Uterus (tissue), 4 donors: ENCODE measurements around the gene SZT2. TPM values are rescaled to one million over a fixed set of nuclear protein-coding genes. Genes with fewer than 3 reads are reported as not detected.
A peak's percentile ranks its signal among the peaks of the same experiment; 100 is the strongest.

Experiments
- DNase-seq, 2 donors: peaks; one replicate each; pipeline ENCODE4 v3.0.0-alpha.2; 2019 to 2020
- H3K27ac ChIP-seq, 2 donors: fragments of 200-600 bp; sonication (generic); 1 replicate in 1 of 2; 2 replicates in 1 of 2; pipeline ENCODE4 v1.5.1; 2016 to 2018
- H3K27me3 ChIP-seq, 2 donors: fragments of 200-600 bp; sonication (generic); one replicate each; pipeline ENCODE4 v1.5.1; 2018 to 2019; ENCODE audit warnings: control low read depth in 1 of 2
- H3K36me3 ChIP-seq, 2 donors: fragments of 200-600 bp; sonication (generic); one replicate each; pipeline ENCODE4 v1.5.1; 2019; ENCODE audit warnings: control low read depth in 1 of 2
- H3K4me1 ChIP-seq, 2 donors: fragments of 200-600 bp; sonication (generic); one replicate each; pipeline ENCODE4 v1.5.1; 2018 to 2019; ENCODE audit warnings: control low read depth in 1 of 2
- H3K4me3 ChIP-seq, 2 donors: fragments of 200-600 bp; sonication (generic); 1 replicate in 1 of 2; 2 replicates in 1 of 2; pipeline ENCODE4 v1.5.1; 2018 to 2019; ENCODE audit warnings: mild to moderate bottlenecking in 1 of 2
- H3K9me3 ChIP-seq, 2 donors: fragments of 200-600 bp; sonication (generic); one replicate each; pipeline ENCODE4 v1.5.1; 2019; ENCODE audit warnings: control low read depth in 1 of 2
- POLR2A ChIP-seq, 2 donors: fragments of 450-650 bp; IDR thresholded peaks; one replicate each; pipeline ENCODE4 v1.6.1; 2016; ENCODE audit warnings: antibody characterized with exemption in 2 of 2, mild to moderate bottlenecking in 1 of 2, moderate library complexity in 1 of 2
- intact Hi-C: fragments of 100-400 bp; cut with DNase I; formaldehyde crosslinking; loops from one replicate; pipeline ENCODE4 v1.15.1; 2023; ENCODE audit warnings: low total_unique reads
- total RNA-seq, 4 donors: library from RNA; depleted of rRNA in 3 of 4; stranded (reverse); fragments of >200 nt in 3 of 4; gene quantifications; one replicate each; pipeline versions ENCODE4 v1.1.0 to v1.2.4, GENCODE V29; 2014 to 2023
- TF ChIP-seq, protein P1 (sequence below), 4 experiments: fragments of 200-600 bp in 2 of 4; fragments of 450-650 bp in 2 of 4; sonication (generic) in 2 of 4; IDR thresholded peaks; one replicate each; pipeline ENCODE4 v1.5.1; 2016 to 2019; ENCODE audit warnings: antibody characterized with exemption in 4 of 4, mild to moderate bottlenecking in 2 of 4, moderate library complexity in 1 of 4
- donor health status: DM: yes; HTN: yes; CAD: no.

Gene SZT2
- total RNA-seq, 4 donors from 2014 or later, result 15.6 to 128 (median 31.0) TPM

DNA sequence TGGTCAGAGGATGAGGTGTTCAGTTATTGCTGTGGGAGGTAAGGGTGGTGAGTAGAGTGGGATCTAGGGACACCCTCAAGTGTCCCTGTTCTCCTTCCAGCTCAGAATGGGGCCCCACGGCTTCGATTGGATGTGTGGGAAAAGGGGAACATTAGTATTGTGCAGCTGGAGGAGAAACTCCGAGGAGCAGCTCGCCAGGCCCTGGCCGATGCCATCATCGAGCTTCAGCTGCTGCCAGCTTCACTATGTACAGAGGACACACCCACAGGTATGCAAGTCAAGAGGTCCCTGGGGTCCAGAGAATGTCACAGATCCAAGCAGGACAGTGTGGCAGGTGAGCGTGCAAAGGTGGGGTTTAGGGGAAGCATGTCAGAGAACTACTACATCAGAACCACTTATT is 50.1 kb downstream of the SZT2 start:
- Histone ChIP-seq H3K4me1 (no peaks in the 10 kb centered on the region), H3K4me3 (no peak overlapping the region), H3K27ac (no peak overlapping the region), H3K9me3 (no peaks in the 10 kb centered on the region), H3K36me3 (no peaks in the 10 kb centered on the region), H3K27me3 (no peaks in the 10 kb centered on the region)
- no peak for TF ChIP-seq POLR2A (IDR thresholded peaks at IDR 0.05)
- TF ChIP-seq, protein P1, sequence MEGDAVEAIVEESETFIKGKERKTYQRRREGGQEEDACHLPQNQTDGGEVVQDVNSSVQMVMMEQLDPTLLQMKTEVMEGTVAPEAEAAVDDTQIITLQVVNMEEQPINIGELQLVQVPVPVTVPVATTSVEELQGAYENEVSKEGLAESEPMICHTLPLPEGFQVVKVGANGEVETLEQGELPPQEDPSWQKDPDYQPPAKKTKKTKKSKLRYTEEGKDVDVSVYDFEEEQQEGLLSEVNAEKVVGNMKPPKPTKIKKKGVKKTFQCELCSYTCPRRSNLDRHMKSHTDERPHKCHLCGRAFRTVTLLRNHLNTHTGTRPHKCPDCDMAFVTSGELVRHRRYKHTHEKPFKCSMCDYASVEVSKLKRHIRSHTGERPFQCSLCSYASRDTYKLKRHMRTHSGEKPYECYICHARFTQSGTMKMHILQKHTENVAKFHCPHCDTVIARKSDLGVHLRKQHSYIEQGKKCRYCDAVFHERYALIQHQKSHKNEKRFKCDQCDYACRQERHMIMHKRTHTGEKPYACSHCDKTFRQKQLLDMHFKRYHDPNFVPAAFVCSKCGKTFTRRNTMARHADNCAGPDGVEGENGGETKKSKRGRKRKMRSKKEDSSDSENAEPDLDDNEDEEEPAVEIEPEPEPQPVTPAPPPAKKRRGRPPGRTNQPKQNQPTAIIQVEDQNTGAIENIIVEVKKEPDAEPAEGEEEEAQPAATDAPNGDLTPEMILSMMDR (IDR thresholded peaks at IDR 0.05), result no peak
- intact Hi-C loops, result no loop called here
- peak; percentile 11 to 12 for DNase-seq

DNA sequence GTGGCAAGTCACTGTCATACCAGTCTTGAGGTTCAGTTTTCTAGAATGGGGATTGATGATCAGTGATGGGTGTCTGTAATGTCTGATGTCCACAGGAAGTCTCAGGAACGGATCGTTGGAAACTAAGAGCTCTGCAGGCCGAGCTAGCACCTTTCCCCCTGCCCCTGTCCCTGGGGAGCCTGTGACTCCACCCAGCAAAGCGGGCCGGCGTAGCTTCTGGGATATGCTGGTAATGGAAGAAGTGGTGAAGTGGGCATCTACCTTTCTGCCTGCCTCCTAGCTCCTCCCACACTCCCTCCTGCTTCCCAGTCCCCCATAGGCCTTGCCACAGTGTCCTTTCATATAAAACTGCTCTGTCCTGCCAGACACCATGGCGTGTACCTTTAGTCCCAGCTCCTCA is 50.7 kb downstream of the SZT2 start:
- Histone ChIP-seq H3K36me3 (no peaks in the 10 kb centered on the region), H3K27ac (no peak overlapping the region), H3K27me3 (no peaks in the 10 kb centered on the region), H3K4me1 (no peaks in the 10 kb centered on the region), H3K4me3 (no peak overlapping the region), H3K9me3 (no peaks in the 10 kb centered on the region)
- DNase-seq, result peak; percentile 5 to 11
- TF ChIP-seq POLR2A (IDR thresholded peaks at IDR 0.05), result no peak
- TF ChIP-seq, protein P1 (IDR thresholded peaks at IDR 0.05), result no peak
- intact Hi-C loops, result no loop called here

DNA sequence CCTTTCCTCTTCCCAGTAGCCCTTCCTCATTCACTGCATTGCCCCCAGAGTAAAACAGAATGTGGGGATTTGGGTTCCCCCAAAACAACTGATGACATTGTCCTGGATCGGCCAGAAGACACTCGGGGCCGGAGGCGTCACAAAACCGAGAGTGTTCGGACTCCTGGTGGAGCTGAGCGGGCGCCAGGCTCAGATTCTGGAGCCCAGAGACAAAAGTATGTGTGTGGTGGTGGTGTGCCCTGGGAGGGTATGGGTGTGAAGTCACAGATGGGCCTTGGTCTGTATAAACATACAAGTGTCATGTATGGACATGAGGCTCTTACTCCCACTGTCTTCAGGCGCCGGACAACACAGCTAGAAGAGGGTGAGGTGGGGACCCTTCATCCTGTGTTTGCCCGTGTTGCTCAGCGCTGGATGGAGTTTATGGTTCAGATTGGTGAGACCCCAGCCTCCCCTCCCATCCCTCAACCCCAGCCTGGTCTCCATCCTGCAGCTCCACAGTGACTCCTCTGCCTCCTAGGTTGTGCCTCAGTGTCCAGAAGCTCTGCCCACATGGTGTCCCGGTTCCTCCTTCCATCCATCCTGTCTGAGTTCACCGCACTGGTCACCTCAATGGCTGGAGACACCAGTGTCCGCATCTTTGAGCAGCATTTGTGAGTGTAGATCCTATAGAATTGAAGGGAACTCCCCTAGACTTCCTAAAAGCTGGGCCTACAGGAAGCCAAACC is 51.6 kb downstream of the SZT2 start:
- DNase-seq, result peak; percentile 10
- H3K36me3 ChIP-seq, result no peaks in the 10 kb centered on the region

DNA sequence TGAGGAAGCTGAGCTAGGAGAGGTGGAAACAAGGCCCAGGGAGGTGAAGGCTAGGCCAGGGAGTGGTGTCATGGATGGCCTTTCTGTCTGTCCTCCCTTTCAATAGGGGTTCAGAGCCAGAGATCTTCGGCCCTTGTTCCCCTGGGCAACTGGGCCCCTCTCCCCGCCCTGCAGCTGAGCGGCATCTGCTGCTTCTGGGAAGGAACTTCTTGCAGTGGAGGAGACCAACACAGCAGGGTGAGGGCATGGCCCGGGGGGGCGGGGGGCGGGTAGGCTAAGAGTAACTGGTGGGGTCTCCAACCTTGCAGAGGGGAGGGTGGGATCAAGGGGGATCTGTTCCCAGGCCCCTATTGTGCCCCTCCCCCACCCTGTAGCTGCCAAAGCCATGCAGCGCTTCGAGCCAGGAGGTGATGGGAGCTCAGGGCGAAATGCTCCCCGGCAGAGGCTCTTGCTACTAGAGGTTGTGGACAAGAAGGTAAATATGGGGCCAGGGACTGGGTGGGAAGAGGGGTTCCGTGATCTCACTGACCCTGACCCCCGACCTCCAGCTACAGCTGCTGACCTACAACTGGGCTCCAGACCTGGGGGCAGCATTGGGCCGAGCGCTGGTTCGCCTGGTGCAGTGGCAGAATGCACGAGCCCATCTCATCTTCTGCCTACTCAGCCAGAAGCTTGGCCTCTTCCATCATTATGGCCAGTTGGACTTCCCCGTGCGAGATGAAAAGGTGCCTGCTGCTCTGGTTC is 52.4 kb downstream of the SZT2 start:
- TF ChIP-seq, protein P1 (IDR thresholded peaks at IDR 0.05), result no peak
- TF ChIP-seq POLR2A (IDR thresholded peaks at IDR 0.05), result no peak
- H3K4me1 ChIP-seq, result no peaks in the 10 kb centered on the region
- no peak overlapping the region for H3K27ac ChIP-seq
- no peaks in the 10 kb centered on the region for H3K27me3 ChIP-seq
- no peaks in the 10 kb centered on the region for H3K9me3 ChIP-seq
- DNase-seq, result peak; percentile 11 to 20
- no peaks in the 10 kb centered on the region for H3K36me3 ChIP-seq
- H3K4me3 ChIP-seq, result no peak overlapping the region
- intact Hi-C loops, result no loop called here

More for the DNA sequence above, 51.6 kb downstream of the SZT2 start:
- Histone ChIP-seq H3K27ac (no peak overlapping the region), H3K4me1 (no peaks in the 10 kb centered on the region), H3K27me3 (no peaks in the 10 kb centered on the region), H3K9me3 (no peaks in the 10 kb centered on the region), H3K4me3 (no peak overlapping the region)
- TF ChIP-seq POLR2A (IDR thresholded peaks at IDR 0.05), result no peak
- TF ChIP-seq, protein P1 (IDR thresholded peaks at IDR 0.05), result no peak
- intact Hi-C loops, result no loop called here

DNA sequence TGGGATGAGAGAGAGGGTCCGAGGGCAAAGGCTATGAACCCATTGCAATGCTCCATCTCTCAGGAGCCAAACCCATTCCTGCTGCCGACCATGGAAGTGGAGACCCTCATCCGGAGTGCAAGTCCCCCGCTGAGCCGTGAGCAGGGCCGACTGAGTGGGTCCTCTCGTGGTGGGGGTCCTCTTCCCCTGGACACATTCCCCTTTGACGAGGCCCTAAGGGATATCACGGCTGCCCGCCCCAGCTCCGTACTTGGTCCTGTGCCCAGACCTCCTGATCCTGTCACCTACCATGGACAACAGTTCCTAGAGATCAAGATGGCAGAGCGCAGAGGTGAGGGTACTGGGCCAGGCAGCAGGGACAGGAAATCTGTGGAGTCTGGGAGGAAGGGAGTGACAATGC is 53.1 kb downstream of the SZT2 start:
- no peaks in the 10 kb centered on the region for H3K36me3 ChIP-seq
- TF ChIP-seq, protein P1 (IDR thresholded peaks at IDR 0.05), result no peak
- no peak for TF ChIP-seq POLR2A (IDR thresholded peaks at IDR 0.05)
- DNase-seq, result peak; percentile 11 to 21

More for the DNA sequence above, 53.1 kb downstream of the SZT2 start:
- no peak overlapping the region for H3K4me3 ChIP-seq
- H3K27ac ChIP-seq, result no peak overlapping the region
- no peaks in the 10 kb centered on the region for H3K4me1 ChIP-seq
- intact Hi-C loops, result no loop called here
- H3K27me3 ChIP-seq, result no peaks in the 10 kb centered on the region
- H3K9me3 ChIP-seq, result no peaks in the 10 kb centered on the region
